ENCODE results near the gene STIL.
"Not testable (repeated sequence)": the region's sequence is repeated elsewhere in the genome, so short reads cannot be mapped to it uniquely, and the experiment has no call there.

STIL gene

DNA sequence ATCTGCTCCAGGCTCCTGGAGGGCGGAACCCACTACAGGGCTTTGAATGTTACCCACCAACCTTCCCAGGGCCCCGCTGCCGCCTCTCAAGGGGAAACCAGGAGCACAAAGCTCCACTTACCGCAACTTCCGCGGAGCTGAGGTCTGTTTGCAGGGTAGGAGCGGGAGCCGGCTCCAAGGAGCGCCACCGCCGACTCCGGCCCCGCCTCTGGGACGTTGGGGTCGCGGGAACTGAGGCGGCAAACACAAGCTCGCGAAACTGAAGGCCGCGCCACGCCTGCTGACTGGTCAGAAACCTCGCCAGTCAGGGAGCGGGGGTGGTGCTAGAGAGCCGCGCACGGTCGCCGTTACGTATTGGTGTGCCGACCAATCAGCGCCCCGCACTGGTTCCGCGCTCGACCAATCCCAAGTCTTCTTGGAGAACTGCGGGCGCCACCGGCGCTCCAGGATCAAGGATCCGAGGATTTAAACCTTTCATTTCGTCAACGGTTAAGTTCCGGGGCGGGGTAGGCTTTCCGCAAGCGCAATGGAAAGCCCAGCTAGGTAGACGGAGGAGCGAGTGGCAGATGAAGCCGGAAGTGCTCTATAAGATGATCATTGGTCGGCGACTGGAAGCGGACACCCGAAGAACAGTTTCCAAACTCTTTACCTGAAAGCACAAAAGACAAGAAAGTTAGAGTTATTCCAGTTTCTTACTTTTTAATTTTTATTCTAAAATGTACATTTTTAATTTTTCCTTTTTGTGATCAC, at the start of gene STIL:
TSS of gene STIL (minus strand) at position 233 of the 750 bp plus-strand sequence. CDS start 3,828 bp downstream, outside the sequence.
- DNase-seq (ENCODE audit: low read depth): peak; percentile 96

DNA sequence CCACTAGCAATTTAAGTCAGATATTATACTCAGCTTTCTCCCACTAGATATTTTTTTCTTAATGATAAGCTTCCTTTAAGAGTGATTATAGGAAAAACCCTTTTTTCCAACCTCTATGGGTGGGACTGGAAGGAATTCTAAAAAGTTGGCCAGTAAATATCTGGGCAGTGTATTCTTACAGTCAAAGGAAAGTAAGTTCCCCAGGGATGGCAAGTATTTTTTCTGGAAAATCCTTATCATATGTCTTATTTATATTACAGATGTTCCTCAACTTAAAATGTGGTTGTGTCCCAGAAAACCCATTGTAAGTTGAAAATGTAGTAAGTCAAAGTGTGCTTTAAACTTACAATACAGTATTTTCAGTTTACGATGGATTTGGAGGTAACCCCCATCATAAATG, 48.9 kb upstream of the STIL start:
- no peak for DNase-seq (ENCODE audit: low read depth)

DNA sequence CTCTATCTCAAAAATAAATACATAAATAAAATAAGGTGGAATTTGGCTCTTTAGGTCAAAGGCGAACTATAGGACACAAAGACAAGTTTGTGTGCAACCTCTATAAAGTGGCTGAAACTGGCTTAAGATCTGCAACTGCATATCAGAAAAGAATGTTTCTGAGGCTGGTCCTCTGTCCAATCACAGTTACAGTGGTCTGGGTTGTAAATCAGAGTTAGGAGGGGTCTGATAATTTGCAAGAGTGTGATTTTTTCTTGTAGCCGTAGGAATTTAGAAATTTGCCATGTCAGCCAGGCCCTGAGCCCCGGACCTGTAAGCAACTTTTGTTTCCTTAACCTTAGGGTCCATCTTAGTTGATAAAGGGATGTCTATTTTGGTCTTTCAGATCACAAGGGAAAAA, 47.4 kb upstream of the STIL start:
- DNase-seq (ENCODE audit: low read depth): no peak

DNA sequence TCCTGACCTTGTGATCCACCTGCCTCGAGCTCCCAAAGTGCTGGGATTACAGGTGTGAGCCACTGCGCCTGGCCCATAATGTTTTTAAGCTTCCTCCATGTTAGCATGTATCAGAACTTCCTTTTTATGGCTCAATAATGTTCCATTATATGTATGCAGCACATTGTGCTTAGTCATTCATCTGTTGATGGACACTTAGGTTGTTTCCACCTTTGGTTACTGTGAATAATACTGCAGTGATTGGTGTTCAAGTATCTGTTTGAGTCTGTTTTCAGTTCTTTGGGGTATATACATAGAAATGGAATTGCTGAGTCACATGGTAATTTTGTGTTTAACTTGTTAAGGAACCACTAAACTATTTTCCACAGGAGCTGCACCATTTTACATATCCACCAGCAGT, 37.4 kb upstream of the STIL start:
- DNase-seq (ENCODE audit: low read depth): no peak

DNA sequence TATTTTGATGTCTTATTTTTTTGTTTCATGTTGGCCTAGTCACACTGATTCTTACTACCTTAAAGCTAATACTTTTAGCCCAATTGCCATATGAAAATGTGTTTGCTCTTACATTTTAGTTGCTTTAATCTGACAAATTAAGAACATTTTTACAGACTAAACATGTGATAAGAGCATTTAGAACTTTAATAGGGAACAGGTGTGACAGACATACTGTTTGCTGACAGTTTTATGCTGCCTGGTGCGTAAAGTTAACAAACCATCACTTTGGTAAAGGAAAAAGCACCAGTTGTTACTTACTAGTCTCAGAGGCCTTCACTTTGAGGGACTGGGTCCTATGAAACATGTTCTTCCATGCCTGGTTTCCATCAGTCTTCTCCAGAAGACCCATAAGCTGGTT, 34.3 kb upstream of the STIL start:
- no peak for DNase-seq (ENCODE audit: low read depth)

DNA sequence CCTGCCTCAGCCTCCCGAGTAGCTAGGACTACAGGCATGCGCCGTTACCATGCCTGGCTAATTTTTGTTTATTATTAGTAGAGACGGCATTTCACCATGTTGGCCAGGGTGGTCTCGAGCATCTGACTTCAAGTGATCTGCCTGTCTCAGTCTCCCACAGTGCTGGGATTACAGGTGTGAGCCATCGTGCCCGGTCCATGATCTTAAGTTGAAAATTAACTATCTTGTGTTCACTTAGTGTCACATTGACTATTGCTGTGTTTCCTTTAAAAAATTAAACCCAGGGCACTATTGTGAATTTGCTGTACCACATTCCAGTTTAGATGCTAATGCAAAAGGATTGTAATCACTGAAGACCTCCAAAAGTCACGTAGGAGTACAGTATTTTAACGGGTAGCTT, 33.8 kb upstream of the STIL start:
- DNase-seq (ENCODE audit: low read depth): no peak

DNA sequence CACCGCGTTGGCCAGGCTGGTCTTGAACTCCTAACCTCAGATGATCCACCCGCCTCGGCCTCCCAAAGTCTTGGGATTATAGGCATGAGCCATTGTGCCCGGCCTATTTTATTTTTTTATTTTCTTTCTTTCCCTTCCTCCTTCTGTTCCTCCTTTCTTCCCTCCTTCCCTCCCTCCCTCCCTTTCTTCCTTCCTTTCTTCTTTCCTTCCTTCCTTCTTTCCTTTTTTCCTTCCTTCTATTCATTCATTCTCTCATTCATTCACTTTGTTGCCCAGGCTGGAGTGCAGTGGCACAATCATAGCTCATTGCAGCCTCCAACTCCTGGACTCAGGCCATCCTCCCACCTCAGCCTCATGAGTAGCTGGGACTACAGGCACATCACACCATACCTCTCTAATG, 33.0 kb upstream of the STIL start:
- not testable (repeated sequence) for DNase-seq (ENCODE audit: low read depth)

DNA sequence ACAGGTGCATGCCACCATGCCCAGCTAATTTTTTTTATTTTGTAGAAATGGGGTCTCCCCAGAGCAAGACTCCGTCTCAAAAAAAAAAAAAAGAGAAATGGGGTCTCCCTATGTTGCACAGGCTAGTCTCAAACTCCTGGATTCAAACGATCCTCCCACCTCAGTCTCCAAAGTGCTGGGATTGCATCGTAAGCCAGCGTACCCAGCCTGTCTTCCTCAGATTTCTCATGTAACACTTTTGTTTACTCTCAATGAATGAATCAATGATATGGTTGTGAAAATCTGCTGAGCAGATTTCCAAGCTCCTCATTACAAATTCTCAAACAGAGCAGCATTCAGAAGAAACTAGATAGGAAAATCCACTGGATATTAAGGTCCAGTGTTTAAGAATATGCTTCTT, 26.3 kb upstream of the STIL start:
- no peak for DNase-seq (ENCODE audit: low read depth)

DNA sequence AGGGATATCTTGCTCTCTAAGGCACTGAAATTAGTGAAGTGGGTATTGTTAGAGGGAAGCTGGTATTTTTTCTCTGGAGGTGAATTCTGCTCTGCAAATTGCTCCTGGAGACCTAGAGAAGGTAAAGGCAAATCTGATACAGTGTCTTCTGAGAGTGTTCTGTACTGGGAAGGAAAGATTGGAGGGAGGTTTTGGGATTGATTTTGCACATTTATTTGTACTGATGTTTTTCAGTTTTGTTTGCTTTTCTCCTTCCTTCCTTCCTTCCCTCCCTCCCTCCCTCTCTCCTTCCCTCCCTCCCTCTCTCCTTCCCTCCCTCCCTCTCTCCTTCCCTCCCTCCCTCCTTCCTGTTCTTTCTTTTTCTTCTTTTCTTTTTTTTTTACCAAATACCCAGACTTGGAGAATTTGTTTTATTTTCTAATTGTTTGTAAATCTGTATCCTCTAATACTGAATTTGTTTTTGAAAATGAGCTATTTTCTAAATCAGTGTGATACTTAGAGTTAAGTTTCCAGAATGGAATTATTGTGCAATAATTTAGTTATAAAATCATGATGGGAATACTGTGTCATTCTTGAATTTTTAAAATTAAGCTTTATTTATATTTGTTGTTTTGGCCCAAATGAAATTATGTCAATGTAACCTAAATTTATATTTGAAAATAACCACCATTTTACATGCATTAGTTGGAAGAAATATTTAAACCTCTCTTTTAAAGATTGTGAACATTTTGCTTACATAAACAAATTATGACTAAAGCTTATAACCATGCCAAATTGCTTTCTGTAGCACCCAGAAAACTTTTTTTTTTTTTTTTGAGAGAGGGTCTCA, 24.5 kb upstream of the STIL start:
- no peak for DNase-seq (ENCODE audit: low read depth)

DNA sequence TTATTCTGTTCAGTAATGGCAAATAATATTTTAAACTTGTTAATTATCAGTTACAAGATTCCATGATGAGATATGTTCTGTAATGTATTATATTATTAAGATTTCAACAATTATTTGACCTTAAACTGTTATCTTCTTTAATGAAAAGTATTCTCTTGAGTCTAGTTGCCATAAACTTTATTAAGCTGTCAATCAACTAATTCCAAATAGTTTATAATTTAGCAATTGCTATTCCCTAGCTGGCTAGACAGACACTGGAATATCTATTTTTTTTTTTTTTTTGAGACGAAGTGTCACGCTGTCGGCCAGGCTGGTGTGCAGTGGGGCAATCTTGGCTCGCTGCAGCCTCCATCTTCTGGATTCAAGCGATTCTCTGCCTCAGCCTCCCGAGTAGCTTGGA, 23.4 kb upstream of the STIL start:
- DNase-seq (ENCODE audit: low read depth): no peak

DNA sequence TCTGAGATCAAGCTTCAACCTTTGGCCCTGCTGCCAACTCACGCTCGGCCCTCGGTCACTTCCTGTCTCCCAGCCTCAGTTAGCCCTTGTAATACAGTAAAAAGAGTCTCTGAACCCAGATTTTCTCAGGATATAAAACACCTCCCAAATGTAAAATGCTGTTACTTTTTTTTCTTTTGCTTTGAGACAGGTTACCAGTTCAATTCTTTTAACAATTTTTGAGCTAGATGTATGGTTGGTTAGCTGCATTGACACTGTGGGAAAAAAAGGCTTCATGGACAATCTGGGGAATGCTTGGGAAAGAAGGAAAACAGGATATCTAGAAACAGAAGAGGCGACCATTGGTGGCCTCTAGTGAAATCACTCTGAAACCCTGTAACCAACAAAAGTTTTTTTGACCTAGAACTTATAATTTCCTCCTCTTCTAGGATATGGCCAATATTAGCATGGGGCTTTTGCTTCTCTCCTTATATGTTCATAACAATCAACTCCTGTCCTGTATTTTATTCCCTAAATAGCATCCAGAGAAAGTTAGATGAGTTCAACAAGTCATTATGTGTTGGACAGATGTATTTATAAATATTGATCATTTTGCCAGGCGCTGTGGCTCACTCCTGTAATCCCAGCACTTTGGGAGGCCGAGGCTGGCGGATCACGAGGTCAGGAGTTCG, 21.0 kb upstream of the STIL start:
- DNase-seq (ENCODE audit: low read depth): no peak

DNA sequence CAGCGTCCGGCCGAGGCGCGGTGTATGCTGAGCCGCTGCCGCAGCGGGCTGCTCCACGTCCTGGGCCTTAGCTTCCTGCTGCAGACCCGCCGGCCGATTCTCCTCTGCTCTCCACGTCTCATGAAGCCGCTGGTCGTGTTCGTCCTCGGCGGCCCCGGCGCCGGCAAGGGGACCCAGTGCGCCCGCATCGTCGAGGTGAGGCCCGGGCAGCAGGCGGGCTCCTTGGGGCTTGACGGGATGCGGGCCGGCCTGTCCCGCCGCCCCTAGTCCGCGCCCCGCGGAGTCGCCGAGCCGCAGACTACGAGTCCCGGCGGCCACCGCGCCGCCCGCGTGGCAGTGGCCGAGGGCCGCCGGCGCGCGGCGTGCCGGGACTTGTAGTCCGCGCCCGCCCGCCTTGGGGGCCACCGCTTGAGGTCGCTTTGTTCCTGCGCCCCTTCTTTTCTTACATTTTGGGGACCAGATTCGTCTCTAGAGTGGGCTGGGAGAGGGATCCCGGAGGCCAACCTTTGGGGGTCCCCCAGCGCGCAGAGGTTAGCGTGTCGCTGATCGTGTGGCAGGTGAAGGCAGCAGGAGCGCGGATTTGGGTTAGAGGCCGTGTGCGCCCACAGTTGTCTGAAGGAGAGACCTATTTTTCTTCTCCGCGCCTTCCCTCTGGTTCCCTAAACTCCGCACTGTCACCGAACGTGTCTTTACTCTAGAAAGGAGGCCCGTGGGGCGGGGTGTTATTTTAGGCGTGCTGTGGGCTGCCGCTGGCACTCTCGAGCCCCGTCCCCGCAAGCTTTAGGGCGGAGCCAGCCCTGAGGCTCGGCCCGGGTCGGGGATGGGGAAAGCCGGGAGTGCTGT, 20.2 kb upstream of the STIL start:
- peak; percentile 60 for DNase-seq (ENCODE audit: low read depth)

DNA sequence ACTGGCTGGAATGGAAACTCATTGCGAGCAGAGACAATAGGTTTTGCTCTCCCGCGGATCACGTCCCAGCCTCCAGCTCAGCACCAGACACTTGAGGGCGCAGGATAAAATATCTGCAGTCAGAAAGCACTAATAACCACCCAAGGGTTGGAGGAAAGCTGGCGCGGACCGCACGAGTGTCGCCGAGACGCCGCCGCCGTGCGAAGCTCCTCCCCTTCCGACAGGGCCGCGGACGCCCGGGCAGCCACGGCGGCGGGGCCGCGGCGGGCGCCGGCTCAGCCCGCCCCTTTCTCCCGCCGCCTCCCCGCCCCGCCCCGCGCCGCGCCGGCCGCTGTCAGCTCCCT, 19.6 kb upstream of the STIL start, which contains the start of gene CMPK1:
TSS of gene CMPK1 (plus strand) at position 213 of the 344 bp plus-strand sequence. CDS start 156 bp downstream, outside the sequence.
- DNase-seq (ENCODE audit: low read depth): peak; percentile 74

DNA sequence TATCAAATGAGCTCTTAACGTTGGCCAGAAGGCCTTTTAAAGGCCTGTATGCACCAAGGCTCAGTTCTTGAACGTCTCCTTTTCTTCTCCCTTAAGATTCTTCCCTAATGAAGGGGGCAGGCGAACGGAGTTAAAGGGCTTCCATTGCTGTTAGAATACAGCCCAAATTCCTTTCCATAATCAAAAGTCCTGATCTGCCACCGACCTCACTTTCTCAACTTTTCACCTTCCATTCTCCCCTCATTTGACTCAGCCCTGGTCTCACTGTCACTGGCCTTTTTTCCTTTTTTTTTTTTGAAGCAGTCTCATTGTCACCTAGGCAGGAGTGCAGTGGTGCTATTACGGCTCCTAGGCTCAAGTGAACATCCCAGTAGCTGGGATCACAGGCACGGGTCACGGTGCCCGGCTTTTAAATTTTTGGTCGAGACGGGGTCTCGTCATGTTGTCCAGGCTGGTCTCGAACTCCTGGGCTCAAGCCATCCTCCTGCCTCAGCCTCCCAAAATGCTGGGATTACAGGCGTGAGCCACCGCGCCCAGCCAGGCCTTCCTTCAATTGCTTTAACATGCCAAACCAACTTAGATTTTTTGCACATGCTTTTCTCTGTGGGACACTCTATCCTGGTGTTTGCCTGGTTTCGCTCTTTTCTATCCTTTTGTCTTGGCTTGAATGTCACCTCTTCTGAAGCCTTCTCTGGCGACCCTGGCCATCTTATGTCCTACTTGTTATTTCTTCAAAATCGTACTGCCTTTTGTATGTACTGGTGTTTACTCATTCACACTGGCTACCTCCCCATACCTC, 19.0 kb upstream of the STIL start:
- no peak for DNase-seq (ENCODE audit: low read depth)

DNA sequence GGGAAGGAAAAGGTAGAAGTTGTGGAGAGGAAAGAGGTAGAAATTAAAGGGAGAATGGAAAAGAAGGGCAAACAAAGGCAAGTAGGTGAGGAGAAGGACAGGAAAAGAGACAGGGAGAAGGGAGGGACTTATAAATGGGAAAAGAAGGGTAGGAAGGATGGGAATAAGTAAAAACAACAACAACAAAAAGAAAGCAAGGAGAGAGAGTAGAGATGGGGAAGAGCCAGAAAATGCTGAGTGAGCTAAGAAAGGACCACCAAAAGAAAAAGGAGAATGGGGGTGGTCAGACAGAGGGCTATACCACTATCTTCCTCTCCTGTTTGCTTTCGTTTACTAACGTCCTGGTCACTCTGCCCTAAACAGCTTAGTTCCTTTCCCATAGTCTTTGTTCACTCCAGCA, 17.9 kb upstream of the STIL start:
- no peak for DNase-seq (ENCODE audit: low read depth)

DNA sequence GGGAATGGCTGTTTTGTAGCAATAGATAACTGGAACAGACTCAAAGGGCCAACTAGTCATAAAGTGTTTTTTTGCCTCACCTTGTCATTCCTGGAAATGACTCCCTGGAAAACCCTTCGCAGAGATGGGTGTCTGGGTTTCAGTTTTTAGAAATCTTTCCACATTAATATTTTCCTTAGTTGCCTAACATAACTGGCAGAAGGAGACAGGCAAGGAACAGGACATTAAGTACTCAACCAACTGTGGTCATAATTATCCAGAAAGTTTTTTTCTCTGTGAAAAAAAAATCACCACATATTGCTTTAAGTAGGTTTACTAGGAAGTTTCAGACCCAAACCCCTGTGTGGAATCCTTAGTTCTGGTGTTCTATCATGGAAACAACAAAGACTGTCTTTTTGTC, 16.3 kb upstream of the STIL start:
- DNase-seq (ENCODE audit: low read depth): no peak

DNA sequence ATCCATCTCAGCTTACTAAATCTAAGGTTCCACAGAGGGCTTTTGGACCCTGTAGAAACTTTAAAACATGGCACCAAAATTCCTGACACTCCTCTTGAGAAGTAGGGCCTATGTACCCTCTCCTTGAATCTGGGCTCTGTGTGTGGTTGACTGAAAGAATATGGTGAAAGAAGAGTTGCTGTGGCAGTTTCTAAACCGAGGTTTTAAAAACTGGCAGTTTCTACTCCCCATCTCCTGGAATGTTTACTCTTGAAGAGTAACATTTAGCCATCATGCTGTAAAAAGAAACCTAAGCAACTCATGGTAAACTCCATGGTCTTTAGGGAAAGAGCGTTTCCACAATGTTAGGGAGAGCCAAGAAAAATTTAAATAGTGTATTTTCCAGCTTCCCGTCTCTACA, 15.0 kb upstream of the STIL start:
- DNase-seq (ENCODE audit: low read depth): no peak

DNA sequence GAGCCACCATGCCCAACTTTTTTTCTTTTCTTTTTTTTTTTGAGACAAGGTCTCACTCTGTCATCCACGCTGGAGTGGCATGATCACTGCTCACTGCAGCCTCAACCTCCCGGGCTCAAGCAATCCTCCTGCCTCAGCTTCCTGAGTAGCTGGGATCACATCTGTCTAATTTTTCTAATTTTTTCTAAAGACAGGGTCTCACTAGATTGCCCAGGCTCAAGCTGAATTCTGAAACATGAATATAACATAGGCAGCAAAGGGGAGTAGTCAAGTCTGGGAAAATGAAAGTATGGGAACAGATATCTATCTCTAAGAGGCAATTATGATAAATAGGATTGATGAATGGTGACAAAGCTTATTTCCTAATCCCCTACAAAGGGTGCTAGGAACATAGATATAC, 12.3 kb upstream of the STIL start:
- no peak for DNase-seq (ENCODE audit: low read depth)

DNA sequence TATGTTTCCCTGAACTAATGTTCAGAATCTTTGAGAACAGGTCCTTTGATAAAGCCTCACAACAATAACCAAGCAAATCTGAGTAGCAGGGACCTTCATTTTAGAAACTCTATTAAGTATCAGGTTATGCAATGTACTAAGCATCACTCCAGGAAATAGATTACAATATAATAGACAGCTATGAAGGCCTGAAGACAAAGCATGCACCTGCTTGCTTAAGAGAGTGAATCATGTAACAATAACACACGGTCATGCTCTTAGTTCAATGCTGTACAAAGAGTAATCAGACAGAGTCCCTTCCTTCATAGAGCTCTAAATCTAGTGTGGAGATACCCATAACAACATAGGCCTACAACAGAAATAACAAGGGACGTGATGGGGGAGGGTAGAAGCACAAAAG, 11.6 kb upstream of the STIL start:
- no peak for DNase-seq (ENCODE audit: low read depth)

DNA sequence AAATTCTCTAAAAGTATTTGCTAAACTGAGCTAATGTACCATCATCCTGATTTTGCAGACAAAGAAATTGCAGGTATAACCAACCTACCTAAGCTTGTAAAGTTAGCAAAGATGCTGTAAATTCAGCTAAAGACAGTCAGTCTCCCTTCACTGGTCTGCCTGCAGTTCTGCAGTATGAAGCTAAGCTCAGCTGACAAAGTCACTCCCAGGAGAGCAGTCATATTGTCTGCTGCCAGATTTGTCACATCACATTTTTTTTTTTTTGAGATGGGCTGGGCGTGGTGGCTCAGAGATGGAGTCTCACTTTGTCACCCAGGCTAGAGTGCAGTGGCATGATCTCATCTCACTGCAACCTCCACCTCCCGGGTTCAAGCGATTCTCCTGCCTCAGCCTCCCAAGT, 10.7 kb upstream of the STIL start:
- no peak for DNase-seq (ENCODE audit: low read depth)

DNA sequence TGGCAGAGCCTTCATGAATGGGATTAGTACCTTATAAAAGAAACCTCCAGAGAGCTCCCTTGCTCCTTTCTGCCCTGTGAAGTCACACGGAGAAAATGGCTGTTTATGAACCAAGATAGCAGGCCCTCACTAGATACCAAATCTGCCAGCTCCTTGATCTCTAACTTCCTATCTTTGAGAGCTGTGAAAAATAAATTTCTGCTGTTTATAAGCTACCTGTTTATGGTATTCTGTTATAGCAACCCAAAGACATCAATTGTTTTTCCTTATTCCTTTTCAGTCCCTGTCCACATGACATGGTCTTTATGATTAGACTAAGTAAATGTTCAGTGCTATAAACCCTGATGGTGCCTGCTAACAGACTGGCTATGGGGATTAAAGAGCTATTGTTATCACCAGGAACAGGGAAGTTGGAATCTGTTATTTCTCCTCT, 9.7 kb upstream of the STIL start:
- DNase-seq (ENCODE audit: low read depth): no peak
